ENCODE data around the gene LAMA4. TPM values are rescaled to one million over a fixed set of nuclear protein-coding genes. Genes with fewer than 3 reads are reported as not detected.

LAMA4 gene
- total RNA-seq, 4 donors from 2014 or later = 212 to 265 (median 238) TPM

DNA sequence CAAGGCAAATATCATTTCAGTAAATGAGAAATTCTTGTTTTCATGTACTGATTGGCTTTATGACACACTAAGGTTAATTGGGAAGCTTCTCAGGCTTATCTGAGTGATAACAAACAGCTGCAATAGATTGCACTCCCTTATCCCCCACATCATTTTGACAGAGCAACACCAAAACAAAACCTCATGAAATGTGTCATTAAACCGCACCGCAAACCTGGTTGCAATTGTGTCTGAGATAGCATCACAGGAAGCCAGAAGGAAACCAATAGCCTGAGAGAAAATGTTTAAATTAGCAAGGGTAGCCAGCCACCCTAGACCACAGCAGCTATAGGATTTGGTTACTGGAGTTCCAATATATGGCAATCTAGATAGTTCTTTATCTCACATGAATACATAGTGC lies 31.6 kb upstream of the LAMA4 start:
- no peak for TF ChIP-seq CTCF (IDR thresholded peaks at IDR 0.05; ENCODE audit: low read depth)

- no peak for TF ChIP-seq CTCF (IDR thresholded peaks at IDR 0.05; ENCODE audit: low read depth)
Measured at GRCh38 chr6:112284603-112285002, 30.2 kb upstream of the LAMA4 start.

DNA sequence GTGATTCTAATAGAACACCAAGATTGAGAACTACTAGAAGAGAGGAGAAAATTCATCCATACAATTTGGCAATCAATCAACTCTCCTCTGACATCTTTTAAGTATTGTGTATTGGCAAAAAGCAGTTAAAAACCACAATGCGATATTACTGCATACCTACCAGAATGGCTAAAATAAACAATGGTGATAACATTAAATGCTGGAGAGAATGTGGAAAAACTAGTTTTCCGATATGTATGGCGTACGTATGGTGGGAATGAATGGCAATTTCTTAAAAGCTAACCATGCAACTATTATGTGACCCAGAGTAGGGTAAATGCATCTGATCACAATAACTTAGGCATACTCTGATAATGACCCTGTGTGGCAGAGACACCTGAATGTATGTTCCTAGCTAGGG lies 29.3 kb upstream of the LAMA4 start:
- no peak for TF ChIP-seq CTCF (IDR thresholded peaks at IDR 0.05; ENCODE audit: low read depth)

DNA sequence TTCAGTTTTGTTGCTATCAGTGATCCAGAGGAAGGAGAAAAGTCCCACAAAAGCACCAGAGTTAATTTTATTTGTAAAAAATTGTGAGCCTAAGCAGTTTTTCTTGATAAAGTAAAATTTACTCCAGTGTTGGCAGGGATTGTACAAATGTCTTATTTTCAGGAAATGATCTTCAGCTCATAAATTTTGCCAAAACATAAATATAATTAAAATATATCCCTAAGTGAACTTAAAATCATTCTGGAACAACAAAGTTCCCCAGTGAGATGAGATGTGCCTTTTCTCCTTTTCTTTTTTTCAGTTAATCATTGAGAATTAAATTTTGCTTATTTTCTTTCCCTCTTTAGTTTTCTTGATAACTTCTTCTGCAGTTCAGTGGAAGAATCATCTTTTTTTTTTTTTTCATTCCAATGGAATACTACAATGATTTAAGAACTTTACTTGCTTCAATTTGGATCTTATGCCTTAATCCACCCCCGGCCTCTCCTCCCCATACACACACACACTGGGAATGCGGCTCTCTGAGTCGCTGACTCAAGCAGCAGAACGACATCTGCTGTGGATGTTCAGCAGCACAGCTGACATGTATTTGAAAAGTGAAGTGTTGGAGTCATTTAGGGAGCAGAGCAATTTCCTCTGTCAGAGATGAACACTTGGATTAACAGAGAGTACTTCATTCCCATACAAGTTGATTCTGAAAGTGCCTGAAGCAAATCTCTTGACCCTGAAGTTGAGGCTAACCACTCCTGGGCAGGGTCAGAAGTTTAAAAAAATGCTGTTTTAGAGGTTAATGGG lies 27.7 kb upstream of the LAMA4 start:
- TF ChIP-seq CTCF (IDR thresholded peaks at IDR 0.05; ENCODE audit: low read depth) = no peak

DNA sequence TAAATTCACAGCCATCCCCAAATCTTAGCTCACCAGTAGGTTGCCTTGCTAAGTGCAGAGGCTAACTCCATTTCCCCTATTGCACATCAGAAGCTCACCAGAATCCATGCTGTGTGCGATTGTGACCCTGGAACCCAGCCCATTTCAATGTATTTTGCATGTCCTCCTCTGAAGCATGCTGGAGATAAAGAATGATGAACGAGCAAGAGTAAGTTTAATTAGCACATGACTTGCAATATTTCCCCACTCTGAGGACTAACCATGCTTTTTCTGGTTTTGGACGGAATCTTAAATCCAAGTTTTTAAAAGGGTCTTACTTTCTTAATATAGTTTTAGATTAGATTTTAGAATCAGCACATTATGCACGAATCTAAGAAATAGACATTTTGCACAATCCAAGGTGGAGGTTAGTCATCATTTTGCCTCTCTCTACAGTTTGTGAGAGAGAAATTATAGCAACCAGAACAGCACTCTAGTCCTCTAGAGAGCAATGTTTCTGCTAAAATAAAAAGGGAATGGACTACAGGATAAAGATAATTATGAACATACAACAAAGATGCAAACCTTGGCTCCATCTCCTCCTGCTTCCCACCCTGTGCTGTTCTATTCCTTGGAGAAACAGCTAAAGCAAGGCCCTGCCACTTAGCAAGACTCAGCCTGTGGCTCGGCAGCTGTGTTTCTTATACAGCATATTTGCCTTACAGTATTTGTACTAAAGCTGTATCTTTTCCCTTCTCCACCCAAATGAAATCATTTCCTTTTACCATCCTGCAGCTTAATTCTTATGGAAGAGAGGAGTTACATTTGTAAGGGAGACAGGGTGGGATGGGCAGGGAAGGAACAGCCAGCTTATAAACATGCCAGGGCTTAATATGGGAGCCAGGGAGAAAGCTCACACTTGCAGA lies 24.9 kb upstream of the LAMA4 start:
- no peak for TF ChIP-seq CTCF (IDR thresholded peaks at IDR 0.05; ENCODE audit: low read depth)

- no peak for TF ChIP-seq CTCF (IDR thresholded peaks at IDR 0.05; ENCODE audit: low read depth)
Measured at GRCh38 chr6:112275365-112275764, 21.0 kb upstream of the LAMA4 start.

DNA sequence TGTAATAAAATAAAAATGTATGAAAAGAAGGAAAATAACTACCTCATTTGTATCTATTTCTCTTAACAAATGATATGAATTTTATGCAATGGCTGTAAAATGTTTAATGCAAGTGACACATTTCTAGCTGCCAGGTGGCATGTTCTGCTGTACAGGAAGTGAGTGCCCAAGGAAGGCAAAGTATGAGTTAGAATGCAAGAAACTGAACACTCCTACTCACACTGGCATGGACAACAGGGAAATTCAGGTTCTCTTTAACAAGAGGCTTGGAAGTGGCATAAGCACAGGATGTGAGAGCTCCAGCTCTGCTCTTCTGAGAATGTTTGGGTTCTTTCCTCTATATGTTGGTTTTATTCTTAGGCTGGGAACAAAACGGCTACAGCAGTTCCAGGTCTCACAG lies 20.4 kb upstream of the LAMA4 start:
- no peak for TF ChIP-seq CTCF (IDR thresholded peaks at IDR 0.05; ENCODE audit: low read depth)
